HG03565 (cell line): Measurements from ENCODE around the gene FBXO48.

Experiments
- ATAC-seq: cut with Tn5 transposase; IDR thresholded peaks from one replicate; pipeline ENCODE4 v1.9.1; 2021; ENCODE audit warnings: mild to moderate bottlenecking, moderate library complexity; ENCODE audit not compliant: unreplicated experiment

The FBXO48 gene

DNA sequence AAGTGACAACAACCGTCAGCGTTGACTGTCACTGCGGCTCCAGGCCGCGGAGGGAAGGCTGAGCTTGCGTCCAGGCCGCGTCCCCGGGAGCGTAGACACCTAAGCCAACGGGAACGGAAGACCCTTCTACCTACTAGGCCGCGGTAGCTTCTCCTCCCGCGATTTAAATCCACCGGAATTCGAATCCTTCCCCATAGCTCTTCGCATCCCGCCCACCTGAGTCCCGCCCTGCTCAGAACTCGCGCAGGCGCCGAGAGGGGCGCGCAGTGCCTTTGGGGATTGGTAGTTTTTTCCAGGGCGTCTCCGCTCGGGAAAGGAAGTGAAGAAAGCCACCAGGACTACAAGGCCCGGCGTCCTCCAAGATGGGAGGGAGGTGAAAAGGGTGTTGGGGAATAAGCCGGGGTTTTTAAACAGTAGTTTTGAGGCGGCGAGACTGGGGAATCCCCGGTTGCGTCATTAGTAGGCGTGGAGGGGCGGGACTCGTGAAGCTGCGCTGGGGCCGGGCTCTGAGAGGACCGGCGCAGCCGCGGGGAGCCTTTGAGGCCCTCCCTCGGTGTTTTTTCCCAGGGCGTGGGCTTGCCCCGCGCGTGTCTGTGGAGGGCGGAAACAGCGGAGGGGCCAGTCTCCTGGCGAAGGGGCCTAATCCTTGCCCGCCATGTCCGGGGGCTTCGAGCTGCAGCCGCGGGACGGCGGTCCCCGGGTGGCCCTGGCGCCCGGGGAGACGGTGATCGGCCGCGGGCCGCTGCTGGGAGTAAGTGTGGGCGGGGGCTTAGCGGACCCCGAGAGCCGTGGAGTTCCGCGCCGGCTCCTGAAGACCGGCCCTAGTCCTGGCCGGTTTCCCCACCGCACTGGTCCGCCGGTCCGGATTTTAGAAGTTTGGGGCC is at the start of gene FBXO48, which contains the start of gene APLF:
FBXO48 (minus strand) TSS at position 218 of the 884 bp plus-strand sequence. CDS start 2,149 bp downstream, outside the sequence.
APLF (plus strand) TSS at position 509 of the 884 bp plus-strand sequence; CDS start at position 656, 147 bp downstream.
- peak; percentile 91 for ATAC-seq

- no peak for ATAC-seq
These were observed 49.2 kb upstream of the FBXO48 start for GRCh38 chr2:68516051-68516955.

DNA sequence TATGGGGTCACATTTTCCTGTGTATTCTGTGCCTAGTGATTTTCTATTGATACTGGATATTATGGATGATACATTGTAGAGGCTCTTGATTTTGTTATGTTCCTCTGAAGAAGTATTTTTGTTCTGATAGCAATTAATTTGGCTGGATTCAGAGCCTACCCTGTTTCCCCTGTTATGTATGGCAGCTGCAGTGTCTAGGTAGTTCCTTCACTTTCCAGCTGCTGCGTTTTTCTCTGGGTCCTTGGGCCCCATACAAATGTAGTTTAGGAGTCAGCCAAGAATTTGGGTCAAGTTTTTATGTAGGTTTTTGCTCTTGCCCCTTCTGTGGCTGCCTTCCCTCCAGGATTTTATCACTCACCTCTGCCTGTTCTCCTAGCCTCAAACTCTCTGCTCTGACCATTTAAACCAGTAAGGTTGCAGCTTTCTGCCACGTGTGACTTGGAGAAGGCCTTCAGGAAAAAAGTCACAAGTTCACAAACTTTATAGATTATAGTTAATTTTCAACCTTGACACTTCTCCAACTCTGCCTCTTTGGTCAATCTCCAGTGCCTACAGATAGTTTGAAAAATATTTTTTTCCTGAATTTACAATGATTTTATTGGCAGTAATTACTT is 47.3 kb upstream of the FBXO48 start:
- no peak for ATAC-seq

- ATAC-seq: no peak
These were observed 45.9 kb upstream of the FBXO48 start for GRCh38 chr2:68512966-68513365.

- no peak for ATAC-seq
These were observed 45.2 kb upstream of the FBXO48 start for GRCh38 chr2:68512326-68512725.

GRCh38 chr2:68506170-68506569 is 39.1 kb upstream of the FBXO48 start:
- no peak for ATAC-seq

DNA sequence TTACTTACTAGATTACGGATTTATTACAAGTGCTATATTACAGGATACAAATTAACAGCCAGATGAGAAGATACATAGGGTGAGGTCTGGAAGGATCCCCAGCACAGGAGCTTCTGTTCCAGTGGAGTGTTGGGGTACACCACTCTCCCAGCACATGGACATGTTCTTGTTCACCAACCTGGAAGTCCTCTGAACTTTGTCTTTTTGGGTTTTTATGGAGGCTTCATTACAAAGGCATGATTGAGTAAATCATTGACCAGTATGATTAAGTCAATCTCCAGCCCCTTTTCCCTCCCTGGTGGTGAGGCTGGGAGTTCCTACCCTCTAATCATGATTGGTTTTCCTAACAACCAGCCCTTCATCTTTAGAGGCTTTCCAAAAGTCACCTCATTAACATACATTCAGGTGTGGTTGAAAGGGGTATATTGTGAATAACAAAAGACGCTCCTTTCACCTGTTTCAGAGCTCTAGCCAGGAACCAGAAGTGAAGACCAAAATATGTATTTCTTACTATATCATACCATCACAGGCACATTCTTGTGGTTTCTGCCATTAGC is 38.6 kb upstream of the FBXO48 start:
- ATAC-seq: no peak

GRCh38 chr2:68501768-68502167 is 34.7 kb upstream of the FBXO48 start:
- no peak for ATAC-seq

GRCh38 chr2:68500649-68501048 is 33.6 kb upstream of the FBXO48 start:
- no peak for ATAC-seq

GRCh38 chr2:68499133-68499532 is 32.0 kb upstream of the FBXO48 start:
- ATAC-seq: no peak

DNA sequence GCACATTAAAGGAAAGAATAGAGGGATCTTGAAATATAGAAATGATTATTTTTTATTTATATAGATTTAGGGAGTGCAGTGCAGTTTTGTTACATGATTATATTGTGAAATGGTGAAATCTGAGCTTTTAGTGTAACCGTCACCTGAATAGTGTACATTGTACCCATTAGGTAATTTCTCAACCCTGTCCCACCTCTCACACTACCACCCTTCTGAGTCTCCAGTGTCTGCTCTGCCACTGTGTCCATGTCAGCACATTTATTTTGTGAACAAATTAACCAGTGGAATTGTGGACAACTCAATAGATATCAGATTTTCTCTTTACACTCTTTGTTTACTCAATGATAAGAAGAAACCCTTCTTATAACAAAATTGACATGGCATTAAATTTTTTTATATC is 24.5 kb upstream of the FBXO48 start:
- no peak for ATAC-seq

DNA sequence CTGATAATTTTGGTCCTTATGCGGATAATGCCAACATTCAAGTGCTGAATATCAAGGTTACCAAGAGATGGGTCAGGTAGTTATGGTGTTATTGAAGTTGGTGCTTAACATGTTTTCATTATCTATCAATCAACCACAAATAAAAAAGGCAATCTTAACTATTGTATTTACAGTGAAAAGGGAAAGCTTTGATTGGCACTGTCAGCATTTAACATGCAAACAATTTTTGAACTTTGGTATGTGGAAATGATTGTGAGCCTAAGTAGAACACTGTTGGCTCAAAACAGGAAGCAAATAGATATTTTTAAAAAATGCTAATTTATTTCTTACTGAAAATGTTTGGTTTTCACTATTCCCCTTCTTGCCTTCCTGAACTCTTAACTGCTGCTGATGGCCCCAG is 22.2 kb upstream of the FBXO48 start:
- no peak for ATAC-seq

DNA sequence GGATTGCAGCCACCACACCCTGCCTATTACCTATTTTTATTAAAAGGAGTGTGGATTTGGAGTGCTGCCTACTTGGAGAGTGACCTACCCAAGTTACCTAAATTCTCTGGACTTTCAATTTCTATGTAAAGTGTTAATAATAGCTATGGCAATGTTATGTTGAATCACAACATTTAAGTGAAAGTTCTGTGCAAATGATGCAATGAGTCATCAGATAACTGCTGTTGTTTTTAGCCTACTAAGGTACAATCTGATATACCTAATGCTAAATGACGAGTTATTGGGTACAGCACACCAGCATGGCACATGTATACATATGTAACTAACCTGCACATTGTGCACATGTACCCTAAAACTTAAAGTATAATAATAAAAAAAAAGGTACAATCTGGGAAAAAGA is 21.5 kb upstream of the FBXO48 start:
- ATAC-seq: peak; percentile 51

DNA sequence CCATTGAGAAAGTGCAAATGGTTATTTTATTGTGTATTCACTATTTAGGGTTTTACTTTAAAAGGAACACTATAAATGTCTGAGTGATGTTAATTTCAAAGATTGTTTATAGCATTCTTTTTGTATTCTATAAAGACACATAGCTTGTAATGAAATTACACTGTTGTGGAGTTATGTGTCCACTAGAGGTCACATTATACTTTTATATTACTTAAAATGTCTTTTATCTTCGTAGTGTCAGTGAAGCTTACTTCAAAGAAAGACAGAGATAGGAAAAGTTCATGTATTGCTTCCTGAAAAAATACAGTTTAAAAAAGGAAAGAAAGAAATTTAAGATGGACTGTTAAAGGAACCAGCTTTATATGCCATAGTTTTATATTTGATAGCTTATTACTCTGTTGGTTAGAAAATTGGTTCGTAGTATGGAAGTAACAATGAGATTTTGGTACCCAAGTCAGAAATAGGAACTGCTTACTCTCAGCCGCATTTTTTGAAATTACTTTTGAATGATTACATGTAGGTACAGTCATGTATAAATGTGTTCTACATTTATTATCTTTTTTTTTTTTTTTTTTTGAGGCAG is 20.8 kb upstream of the FBXO48 start:
- peak; percentile 67 for ATAC-seq

- no peak for ATAC-seq
These were observed 15.9 kb upstream of the FBXO48 start for GRCh38 chr2:68483011-68483410.

DNA sequence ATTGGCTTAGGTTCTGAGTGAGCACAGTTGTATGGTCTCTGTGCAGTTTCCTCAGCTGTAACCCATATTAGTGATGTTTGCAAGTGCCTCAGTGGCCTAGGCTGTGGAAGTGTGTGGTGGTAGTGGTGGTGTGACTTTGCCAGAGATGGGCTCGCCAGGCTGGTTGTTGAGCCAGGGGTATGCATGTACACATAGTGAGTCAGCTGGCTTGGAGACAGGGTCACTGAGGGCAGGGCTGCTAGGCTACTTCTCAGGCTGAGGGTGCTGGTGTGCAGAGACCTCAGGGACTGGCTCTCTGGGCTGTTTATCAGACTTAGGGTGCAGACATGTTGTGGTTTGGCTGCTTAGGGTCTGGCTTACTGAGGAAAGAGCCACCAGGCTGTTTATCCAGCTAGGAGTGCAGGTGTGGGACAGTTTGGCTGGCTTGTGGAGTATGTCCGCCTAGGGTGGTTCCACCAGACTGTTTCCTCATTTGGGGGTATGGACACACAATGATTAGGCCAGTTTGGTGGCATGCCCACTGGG is 15.3 kb upstream of the FBXO48 start:
- no peak for ATAC-seq

DNA sequence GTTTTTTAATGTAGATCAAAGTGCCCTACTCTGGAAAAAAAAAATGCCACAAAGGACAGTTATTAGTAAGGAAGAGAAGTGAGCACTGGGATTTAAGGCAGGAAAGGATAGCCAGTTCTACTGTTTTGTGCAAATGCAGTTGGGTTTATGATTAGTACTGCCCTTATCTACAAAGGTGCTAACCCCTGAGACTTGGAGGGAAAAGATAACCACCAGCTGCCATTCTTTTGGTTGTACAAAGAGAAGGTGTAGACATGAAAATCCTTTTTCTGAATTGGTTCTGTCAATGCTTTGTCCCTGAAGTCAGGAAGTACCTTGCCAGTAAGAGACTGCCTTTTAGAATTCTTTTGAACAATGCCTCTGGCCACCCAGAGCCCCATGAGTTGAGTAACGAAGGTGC is 11.6 kb upstream of the FBXO48 start:
- ATAC-seq: no peak

- no peak for ATAC-seq
These were observed 9.4 kb upstream of the FBXO48 start for GRCh38 chr2:68476454-68476853.

- no peak for ATAC-seq
These were observed 8.5 kb upstream of the FBXO48 start for GRCh38 chr2:68475576-68475975.

- ATAC-seq: no peak
These were observed 8.0 kb upstream of the FBXO48 start for GRCh38 chr2:68475110-68475509.
